Adrenal gland (tissue), 5 donors: ENCODE measurements around the gene PNMT.
A peak's percentile ranks its signal among the peaks of the same experiment; 100 is the strongest.

ENCODE experiments used
- POLR2A ChIP-seq, 2 donors: fragments of 450-650 bp; IDR thresholded peaks; one replicate each; pipeline ENCODE4 v1.6.1; 2017; ENCODE audit warnings: antibody characterized with exemption in 2 of 2, mild to moderate bottlenecking in 2 of 2, moderate library complexity in 1 of 2
- TF ChIP-seq, protein P1 (sequence below), 6 experiments: fragments of 450-650 bp in 4 of 6; fragments of 200-600 bp in 2 of 6; sonication (generic) in 1 of 6; IDR thresholded peaks; 1 replicate in 5 of 6; 2 replicates in 1 of 6; pipeline versions ENCODE4 v1.5.1 to v1.8.0; 2016 to 2021; ENCODE audit warnings: antibody characterized with exemption in 6 of 6, mild to moderate bottlenecking in 2 of 6, moderate library complexity in 1 of 6
- donor health status: DM: no; HTN: no; CAD: no.

DNA sequence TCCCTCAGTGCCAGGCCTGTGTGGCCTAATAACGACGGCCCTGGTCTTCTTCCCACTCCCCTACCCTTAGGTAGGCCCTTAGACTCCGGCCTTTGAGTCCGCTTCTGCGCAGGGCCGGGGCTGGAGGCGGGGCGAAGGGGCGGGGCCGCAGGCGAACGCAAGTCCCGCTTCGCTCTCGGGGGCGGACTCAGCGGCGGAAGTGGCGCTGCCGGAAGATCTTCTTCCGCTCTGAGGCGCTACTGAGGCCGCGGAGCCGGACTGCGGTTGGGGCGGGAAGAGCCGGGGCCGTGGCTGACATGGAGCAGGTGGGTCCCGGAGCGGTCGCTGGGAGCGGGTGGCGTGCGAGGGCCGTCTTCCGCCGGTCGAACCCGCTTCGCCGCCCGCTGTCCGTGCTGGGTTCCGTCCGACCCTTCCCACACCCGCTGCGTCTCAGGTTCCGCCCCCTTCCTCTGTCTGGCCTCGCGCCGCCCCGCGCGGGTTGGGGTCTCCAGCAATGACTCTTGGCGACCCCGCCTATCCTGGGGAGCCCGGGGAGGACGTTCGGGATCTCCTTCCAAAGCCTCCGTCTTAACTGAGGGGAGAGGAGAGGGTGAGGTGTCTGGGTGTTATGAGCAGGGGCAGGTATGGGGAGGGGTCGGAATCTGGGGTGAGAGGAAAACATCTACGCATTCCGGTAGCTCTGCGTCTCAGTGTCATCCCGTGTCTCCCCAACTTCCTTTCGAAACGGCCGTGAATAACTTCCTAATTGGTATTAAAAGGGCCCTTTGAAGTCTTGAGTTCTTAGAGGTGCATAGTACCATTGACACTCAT, 31.1 kb upstream of the PNMT start, which contains the start of gene STARD3:
- TF ChIP-seq, protein P1, sequence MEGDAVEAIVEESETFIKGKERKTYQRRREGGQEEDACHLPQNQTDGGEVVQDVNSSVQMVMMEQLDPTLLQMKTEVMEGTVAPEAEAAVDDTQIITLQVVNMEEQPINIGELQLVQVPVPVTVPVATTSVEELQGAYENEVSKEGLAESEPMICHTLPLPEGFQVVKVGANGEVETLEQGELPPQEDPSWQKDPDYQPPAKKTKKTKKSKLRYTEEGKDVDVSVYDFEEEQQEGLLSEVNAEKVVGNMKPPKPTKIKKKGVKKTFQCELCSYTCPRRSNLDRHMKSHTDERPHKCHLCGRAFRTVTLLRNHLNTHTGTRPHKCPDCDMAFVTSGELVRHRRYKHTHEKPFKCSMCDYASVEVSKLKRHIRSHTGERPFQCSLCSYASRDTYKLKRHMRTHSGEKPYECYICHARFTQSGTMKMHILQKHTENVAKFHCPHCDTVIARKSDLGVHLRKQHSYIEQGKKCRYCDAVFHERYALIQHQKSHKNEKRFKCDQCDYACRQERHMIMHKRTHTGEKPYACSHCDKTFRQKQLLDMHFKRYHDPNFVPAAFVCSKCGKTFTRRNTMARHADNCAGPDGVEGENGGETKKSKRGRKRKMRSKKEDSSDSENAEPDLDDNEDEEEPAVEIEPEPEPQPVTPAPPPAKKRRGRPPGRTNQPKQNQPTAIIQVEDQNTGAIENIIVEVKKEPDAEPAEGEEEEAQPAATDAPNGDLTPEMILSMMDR (IDR thresholded peaks at IDR 0.05): peak in 1 of 6 experiments; percentile 17
- TF ChIP-seq POLR2A (IDR thresholded peaks at IDR 0.05): peak; percentile 70 to 74
